HG03457 (cell line): ENCODE data around the gene ZSCAN5A.
"Not testable (repeated sequence)": the region's sequence is repeated elsewhere in the genome, so short reads cannot be mapped to it uniquely, and the experiment has no call there.

ENCODE experiments used
- ATAC-seq: cut with Tn5 transposase; IDR thresholded peaks from one replicate; pipeline ENCODE4 v1.9.1; 2021; ENCODE audit warnings: moderate number of reproducible peaks; ENCODE audit not compliant: unreplicated experiment

Gene ZSCAN5A

GRCh38 chr19:56273563-56274117 lies 41.0 kb downstream of the ZSCAN5A start:
- no peak for ATAC-seq

- ATAC-seq: no peak
Measured at GRCh38 chr19:56272161-56272798, 42.4 kb downstream of the ZSCAN5A start, which contains the start of gene EDDM13. Gene EDDM13, plus strand, starts transcription at chr19:56272748. Its CDS starts 87 bp downstream, at chr19:56272835.

- no peak for ATAC-seq
Measured at GRCh38 chr19:56271151-56271550, 43.5 kb downstream of the ZSCAN5A start.

- ATAC-seq: no peak
Measured at GRCh38 chr19:56270676-56271075, 44.0 kb downstream of the ZSCAN5A start.

- no peak for ATAC-seq
Measured at GRCh38 chr19:56269348-56269747, 45.3 kb downstream of the ZSCAN5A start.

GRCh38 chr19:56266051-56266450 lies 48.6 kb downstream of the ZSCAN5A start:
- ATAC-seq: no peak

- no peak for ATAC-seq
Measured at GRCh38 chr19:56263319-56263718, 51.3 kb downstream of the ZSCAN5A start.

GRCh38 chr19:56261932-56262331 lies 52.7 kb downstream of the ZSCAN5A start:
- not testable (repeated sequence) for ATAC-seq

- ATAC-seq: no peak
Measured at GRCh38 chr19:56261145-56261544, 53.5 kb downstream of the ZSCAN5A start.

- no peak for ATAC-seq
Measured at GRCh38 chr19:56258272-56258671, 56.4 kb downstream of the ZSCAN5A start.

- no peak for ATAC-seq
Measured at GRCh38 chr19:56253737-56254136, 60.9 kb downstream of the ZSCAN5A start.

- ATAC-seq: no peak
Measured at GRCh38 chr19:56252699-56253422, 61.8 kb downstream of the ZSCAN5A start.

GRCh38 chr19:56248736-56249338 lies 65.8 kb downstream of the ZSCAN5A start:
- ATAC-seq: not testable (repeated sequence)

GRCh38 chr19:56245764-56246163 lies 68.9 kb downstream of the ZSCAN5A start:
- ATAC-seq: not testable (repeated sequence)

- no peak for ATAC-seq
Measured at GRCh38 chr19:56245121-56245740, 69.4 kb downstream of the ZSCAN5A start.

- ATAC-seq: no peak
Measured at GRCh38 chr19:56223481-56223880, 91.2 kb downstream of the ZSCAN5A start.

GRCh38 chr19:56222901-56223300 lies 91.7 kb downstream of the ZSCAN5A start:
- no peak for ATAC-seq

- no peak for ATAC-seq
Measured at GRCh38 chr19:56221851-56222250, 92.8 kb downstream of the ZSCAN5A start.

- not testable (repeated sequence) for ATAC-seq
Measured at GRCh38 chr19:56221442-56221841, 93.2 kb downstream of the ZSCAN5A start.

GRCh38 chr19:56218961-56219360 lies 95.7 kb downstream of the ZSCAN5A start:
- ATAC-seq: no peak
